Astrocyte (in vitro differentiated cells and primary cell): ENCODE measurements around the gene CLEC19A.

Source experiments
- CTCF ChIP-seq: IDR thresholded peaks from 2 replicates; pipeline ENCODE4 v1.5.1; 2011; ENCODE audit warnings: low read depth, mild to moderate bottlenecking, inconsistent platforms, low read length, moderate library complexity; ENCODE audit not compliant: insufficient read depth
- EZH2 ChIP-seq: IDR thresholded peaks from 2 replicates; pipeline ENCODE4 v1.6.1; 2012; ENCODE audit warnings: mild to moderate bottlenecking, low read length, inconsistent platforms; ENCODE audit not compliant: insufficient read depth

- TF ChIP-seq CTCF (no peak), EZH2 (no peak)
Measured at GRCh38 chr16:19307587-19308241, 22.2 kb downstream of the CLEC19A start.
